Measurements from ENCODE around the gene SRGAP2. TPM values are rescaled to one million over a fixed set of nuclear protein-coding genes. Genes with fewer than 3 reads are reported as not detected.
"Not testable (repeated sequence)": the region's sequence is repeated elsewhere in the genome, so short reads cannot be mapped to it uniquely, and the experiment has no call there.

Gene SRGAP2
- polyA plus RNA-seq, 5 donors, result 55.5 to 74.1 (median 58.3) TPM

GRCh38 chr1:206204159-206204511, 794 bp downstream of the SRGAP2 start:
- not testable (repeated sequence) for DNase-seq

- DNase-seq, result peak in 1 of 2 donors; percentile 25
These were observed 1.5 kb downstream of the SRGAP2 start for GRCh38 chr1:206204871-206205270.

GRCh38 chr1:206205569-206205968, 2.2 kb downstream of the SRGAP2 start:
- not testable (repeated sequence) for DNase-seq

GRCh38 chr1:206210802-206211201, 7.5 kb downstream of the SRGAP2 start:
- DNase-seq, result peak in 1 of 2 donors; percentile 5

- not testable (repeated sequence) for DNase-seq
These were observed 12.5 kb downstream of the SRGAP2 start for GRCh38 chr1:206215600-206216392.

- DNase-seq, result not testable (repeated sequence)
These were observed 14.9 kb downstream of the SRGAP2 start for GRCh38 chr1:206218285-206218684.

DNA sequence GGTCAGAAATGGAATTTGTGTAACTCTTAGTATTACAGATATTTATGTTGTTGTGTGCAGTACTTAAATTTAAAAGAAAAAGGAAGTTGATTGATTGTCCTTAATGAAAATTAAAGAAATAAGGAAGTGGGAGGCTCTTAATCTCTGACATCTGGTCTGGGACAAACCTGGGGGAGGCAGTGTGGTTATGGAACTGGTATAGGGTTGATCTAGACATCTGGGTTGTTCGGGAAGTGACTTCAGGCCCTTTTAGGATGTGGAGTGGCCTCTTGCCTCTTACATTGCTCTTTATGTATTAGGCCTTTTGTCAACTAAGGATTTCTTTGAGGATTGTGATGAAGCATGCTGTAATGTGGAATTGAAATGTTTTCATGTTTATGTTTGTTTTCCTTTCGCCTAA, 15.4 kb downstream of the SRGAP2 start:
- DNase-seq, result not testable (repeated sequence)

DNA sequence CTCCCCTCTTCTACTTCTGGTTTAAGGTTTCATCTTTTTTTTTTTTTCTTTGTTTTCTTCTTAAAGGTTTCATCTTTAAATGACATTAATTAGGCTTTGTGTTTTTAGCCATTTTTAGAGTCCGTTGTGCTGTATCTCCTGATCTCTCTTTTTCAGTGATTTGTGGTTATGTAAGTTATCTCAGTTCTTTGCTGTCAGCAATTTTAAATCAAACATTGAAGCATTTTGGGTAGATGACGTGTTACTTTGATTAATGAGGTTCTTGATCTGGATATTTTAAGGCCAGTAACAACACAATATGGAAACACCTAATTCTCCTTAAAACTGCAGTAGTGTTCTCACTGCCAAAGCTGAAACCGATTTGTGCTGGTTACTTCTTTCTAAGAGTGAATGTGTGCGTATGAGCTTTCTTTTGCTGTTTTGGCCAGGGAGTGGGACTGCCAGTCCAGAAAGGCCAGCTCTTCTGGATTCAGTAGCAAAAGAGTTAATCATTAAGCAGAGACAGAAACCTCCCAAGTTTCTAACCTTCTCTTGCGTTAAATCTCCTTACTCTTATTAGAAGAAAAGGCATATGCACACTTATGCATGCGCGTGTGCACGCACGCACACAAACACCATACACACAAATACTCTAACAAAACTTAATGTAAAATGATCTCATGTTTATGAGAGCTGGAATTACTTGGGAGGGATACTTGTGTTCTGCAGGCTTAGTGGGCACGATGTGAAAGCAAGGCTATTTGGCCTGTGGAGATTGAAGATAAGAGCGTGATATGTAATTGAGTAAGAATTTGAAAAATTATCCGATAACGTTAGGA, 16.4 kb downstream of the SRGAP2 start:
- DNase-seq, result not testable (repeated sequence)

GRCh38 chr1:206220332-206221000, 17.1 kb downstream of the SRGAP2 start:
- DNase-seq, result not testable (repeated sequence)

DNA sequence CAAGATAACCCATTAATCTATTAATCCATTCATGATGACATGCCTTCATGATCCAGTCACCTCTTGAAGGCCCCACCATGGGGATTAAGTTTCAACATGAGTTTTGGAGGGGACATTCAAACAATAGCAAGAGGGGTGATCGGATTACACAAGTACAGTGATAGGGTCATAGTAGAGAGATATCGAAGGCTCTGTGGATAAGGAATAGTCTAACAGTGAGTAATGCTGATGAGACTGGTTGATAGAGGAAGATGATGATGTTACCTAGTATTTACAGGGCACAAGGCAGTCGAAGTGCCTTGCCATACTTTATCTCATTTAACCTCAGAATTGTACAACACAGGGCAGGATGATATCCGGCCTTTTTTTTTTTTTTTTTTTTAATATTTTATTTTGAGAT, 18.2 kb downstream of the SRGAP2 start:
- not testable (repeated sequence) for DNase-seq

DNA sequence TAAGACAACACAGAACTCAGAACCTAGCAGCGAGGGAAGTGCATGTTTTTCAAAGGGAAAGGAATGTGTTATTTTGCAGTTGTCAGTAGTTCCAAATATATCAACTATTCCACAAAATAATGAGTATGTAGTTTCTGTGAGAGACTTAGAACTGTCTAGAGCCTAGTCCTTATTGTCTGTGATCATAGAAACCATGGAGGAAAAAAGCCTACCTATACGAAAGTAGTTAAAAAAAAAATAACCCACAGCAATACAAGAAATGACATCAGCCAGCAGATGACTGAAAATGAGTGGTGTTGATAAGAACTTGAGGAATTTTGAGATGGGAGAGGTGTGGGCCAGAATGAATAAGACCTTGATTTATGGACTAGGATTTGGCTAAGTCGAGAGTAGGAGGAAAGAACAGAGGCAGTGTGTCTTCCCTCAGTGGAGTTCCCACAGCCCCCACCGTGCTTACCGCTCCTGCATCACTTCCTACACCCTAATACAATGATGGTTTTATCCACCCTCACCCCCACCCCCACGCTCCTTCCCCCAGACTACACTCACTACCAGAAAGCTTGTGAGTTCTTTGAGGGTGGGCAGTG, 20.9 kb downstream of the SRGAP2 start:
- not testable (repeated sequence) for DNase-seq

DNA sequence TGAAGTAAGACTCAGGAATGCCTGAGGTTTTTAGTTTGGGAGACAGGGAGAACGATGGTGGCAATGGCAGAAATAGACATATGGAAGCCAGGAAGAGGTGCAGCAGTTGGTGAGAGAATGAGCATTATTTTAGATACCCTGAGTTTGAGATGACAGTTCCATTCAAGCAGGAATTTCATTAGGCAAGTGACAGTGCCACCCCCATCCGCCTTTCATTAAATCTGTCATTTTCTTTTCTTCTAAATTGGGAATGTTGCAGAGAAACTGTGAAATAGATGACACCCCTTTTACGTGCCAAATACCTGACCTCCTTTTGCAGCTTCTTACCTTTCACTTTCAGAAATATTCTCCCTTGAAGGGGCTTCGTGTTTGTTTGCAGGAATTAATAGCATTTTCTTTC, 22.0 kb downstream of the SRGAP2 start:
- DNase-seq, result not testable (repeated sequence)

DNA sequence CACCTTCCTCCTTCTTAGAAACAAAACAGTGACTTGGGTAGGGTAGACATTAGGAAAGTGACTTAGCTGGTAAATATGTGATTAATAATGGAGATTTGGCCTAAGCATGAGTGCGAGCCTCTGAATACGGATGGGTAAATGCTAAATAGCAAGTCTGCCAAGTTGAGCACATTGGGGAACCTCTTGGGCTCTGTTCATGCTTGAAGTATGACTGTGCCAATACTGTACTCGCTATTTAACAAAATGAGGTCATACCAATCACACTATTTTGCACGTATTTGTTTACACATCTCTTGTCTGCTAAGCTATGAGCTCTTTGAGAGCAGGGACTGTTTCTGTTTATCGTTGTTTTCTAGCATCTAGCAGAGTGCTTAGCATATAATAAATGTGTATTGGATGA, 23.5 kb downstream of the SRGAP2 start:
- DNase-seq, result not testable (repeated sequence)

DNA sequence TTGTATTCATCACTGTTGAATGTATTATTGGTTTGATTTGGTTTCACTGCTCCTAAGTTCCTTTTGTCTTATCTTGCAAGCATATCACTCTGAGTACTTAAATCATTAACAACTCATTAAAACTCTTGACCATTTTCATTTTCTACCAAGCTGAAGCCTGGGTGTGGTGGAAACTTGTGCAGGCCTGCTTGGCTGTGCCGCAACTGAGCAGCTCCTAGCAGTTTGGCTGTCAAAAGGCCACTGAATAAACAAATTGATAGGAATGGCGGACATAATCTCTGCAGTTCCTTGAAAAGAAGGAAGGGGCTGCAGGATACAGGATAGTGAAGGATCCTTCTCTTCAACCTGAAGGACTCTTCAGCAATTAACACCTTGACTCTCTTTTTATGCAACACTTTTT, 25.9 kb downstream of the SRGAP2 start:
- DNase-seq, result not testable (repeated sequence)

- DNase-seq, result not testable (repeated sequence)
These were observed 28.6 kb downstream of the SRGAP2 start for GRCh38 chr1:206231989-206232388.

DNA sequence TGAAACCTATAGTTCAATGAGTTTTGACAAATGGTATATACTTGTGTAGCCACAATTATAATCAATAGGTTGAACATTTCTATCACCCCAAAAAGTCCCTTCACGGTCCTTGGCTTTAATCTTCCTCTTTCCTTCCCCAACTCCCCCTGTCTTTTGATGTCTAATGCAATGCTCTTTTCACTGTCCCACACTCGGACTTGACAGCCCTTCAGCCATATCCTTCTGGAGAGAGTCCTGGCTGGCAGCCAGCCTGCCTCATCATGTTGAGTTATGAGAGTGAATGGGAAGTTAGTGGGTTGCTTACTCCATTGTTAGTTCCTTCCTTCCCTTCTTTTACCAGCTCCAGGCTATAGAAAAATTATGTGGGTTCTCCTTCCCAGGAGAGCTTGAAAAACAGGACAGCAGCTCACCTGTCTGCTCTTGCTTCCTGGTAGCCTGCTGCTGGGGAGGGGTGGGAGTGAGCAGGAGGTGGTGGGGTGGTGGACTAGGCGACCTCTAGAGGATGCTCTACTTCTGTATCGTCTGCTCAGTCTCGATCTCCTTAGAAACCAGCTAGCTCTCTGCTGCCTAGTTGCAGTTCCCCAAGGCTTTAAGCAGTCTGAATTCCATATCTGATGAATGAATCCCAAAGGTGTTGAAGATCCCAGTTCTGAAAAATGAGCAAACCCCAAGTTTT, 29.8 kb downstream of the SRGAP2 start:
- DNase-seq, result not testable (repeated sequence)

DNA sequence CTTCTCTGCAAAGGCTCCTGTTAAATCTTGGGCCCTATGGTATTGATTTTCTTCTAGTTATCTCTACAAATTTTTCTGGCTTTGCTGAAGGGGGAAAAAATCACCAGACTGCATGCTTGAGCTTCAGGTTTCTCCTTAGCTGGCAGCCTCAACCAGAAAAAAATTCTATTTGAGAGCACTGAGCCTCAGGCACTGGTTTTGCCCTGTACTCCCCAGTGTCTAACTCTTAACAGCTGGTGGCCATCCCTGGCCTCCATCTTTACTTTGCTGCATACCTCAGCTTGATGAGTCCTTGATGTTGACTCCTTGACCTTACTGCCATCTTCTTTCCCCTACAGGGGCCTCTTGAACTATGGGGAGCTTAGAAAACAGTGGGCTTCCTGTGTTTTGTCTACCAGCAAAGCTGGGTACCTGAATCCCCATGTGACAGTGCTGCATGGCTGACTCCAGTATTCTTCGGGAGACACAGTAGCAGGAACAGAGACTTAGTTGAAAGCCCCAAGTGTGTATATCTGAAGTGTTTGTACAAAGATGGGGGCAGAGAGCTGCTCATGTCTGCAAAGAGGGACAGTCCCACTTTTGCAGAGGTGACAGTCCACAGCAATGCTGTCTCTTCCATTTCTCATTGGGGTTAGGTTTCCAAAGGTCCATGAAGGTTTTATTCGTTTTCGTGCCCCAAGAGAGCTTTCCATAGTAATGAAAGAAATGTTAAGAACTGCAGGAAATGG, 31.0 kb downstream of the SRGAP2 start:
- DNase-seq, result not testable (repeated sequence)

- DNase-seq, result not testable (repeated sequence)
These were observed 31.8 kb downstream of the SRGAP2 start for GRCh38 chr1:206235190-206235589.

GRCh38 chr1:206240288-206240687, 36.9 kb downstream of the SRGAP2 start:
- DNase-seq, result not testable (repeated sequence)

GRCh38 chr1:206243335-206243734, 40.0 kb downstream of the SRGAP2 start:
- peak in 1 of 2 donors; percentile 8 for DNase-seq
